Heart right ventricle (tissue), 16 donors: Measurements from ENCODE around the gene ATXN2. TPM values are rescaled to one million over a fixed set of nuclear protein-coding genes. Genes with fewer than 3 reads are reported as not detected.
"Not testable (repeated sequence)": the region's sequence is repeated elsewhere in the genome, so short reads cannot be mapped to it uniquely, and the experiment has no call there.

Experiments used
- ATAC-seq, 8 donors: fragments of 200-7000 bp; cut with Tn5 transposase; one replicate each; pipeline ENCODE4 v1.9.1; 2020; ENCODE audit warnings: mild to moderate bottlenecking in 8 of 8, moderate library complexity in 8 of 8, moderate number of reproducible peaks in 1 of 8
- DNase-seq, 2 donors: peaks; one replicate each; pipeline ENCODE4 v3.0.0-alpha.2; 2020
- H3K27ac ChIP-seq, 10 donors: fragments of 200-600 bp; sonication (generic) in 2 of 10; one replicate each; pipeline versions ENCODE4 v1.5.0 to v1.8.0; 2020 to 2022; ENCODE audit warnings: mild to moderate bottlenecking in 3 of 10
- H3K27me3 ChIP-seq, 7 donors: fragments of 200-600 bp; one replicate each; pipeline ENCODE4 v1.8.0; 2021 to 2022; ENCODE audit warnings: mild to moderate bottlenecking in 2 of 7
- H3K36me3 ChIP-seq, 9 donors: fragments of 200-600 bp; sonication (generic) in 1 of 9; one replicate each; pipeline versions ENCODE4 v1.5.0 to v1.8.0; 2020 to 2022; ENCODE audit warnings: mild to moderate bottlenecking in 2 of 9
- H3K4me1 ChIP-seq, 9 donors: fragments of 200-600 bp; sonication (generic) in 1 of 9; one replicate each; pipeline versions ENCODE4 v1.5.0 to v1.8.0; 2020 to 2022; ENCODE audit warnings: mild to moderate bottlenecking in 4 of 9
- H3K4me3 ChIP-seq, 10 donors: fragments of 200-600 bp; sonication (generic) in 2 of 10; one replicate each; pipeline versions ENCODE4 v1.5.0 to v1.8.0; 2020 to 2022; ENCODE audit warnings: mild to moderate bottlenecking in 7 of 10, moderate library complexity in 2 of 10
- H3K9me3 ChIP-seq, 11 donors: fragments of 200-600 bp in 10 of 11; sonication (generic) in 2 of 11; one replicate each; pipeline versions ENCODE4 v1.5.0 to v1.8.0; 2013 to 2022; ENCODE audit warnings: mild to moderate bottlenecking in 2 of 11, control low read depth in 1 of 11, moderate library complexity in 1 of 11
- CTCF ChIP-seq, 9 donors: fragments of 200-600 bp; sonication (generic) in 2 of 9; IDR thresholded peaks; one replicate each; pipeline versions ENCODE4 v1.5.0 to v1.8.0; 2021 to 2022; ENCODE audit warnings: antibody characterized with exemption in 9 of 9, mild to moderate bottlenecking in 5 of 9, moderate library complexity in 1 of 9
- WGBS, 2 donors: extraction: QIAGEN DNeasy Blood & Tissue Kit; methylation state at CpG; one replicate each; pipeline ENCODE4 v1.1.7; 2013; ENCODE audit warnings: inconsistent platforms in 1 of 2; 5-methylcytosine and 5-hydroxymethylcytosine counted together
- intact Hi-C, 10 donors: fragments of 100-400 bp; cut with DNase I; formaldehyde crosslinking; loops; one replicate each; pipeline versions ENCODE4 v1.11.1 to v1.14.2; 2022
- polyA plus RNA-seq, 2 donors: library from polyadenylated mRNA; stranded (reverse); fragments of 200-250 nt; gene quantifications; one replicate each; pipeline ENCODE4 v1.2.3, GENCODE V29; 2013
- total RNA-seq, 10 donors: library from RNA; stranded (reverse); fragmentation: NEBNext Ultra II Directional in 3 of 10; extraction: Animal tissue kit (Norgen Biotek cat#: 25700) in 3 of 10; gene quantifications; one replicate each; pipeline versions ENCODE4 v1.2.1 to v1.2.4, GENCODE V29; 2021 to 2023
- donor health status: Arrhythmogenic right ventricular cardiomyopathy.
- donor health status: ischemic (EF 13 %, LVEDD 7.1; RV severe dilation, severe dysfunction).
- donor health status: healthy with polysubstance abuse.
- donor health status: DM: no; HTN: yes; CAD: no.
- donor health status: DM: no; HTN: no; CAD: no.
- donor health status: ischemic (EF 25% LVEDD 6.9; RV normal size, moderate dysfunction).
- donor health status: ischemic (EF 25% LVEDD 5.7; RV mildly dilated, moderate dysfunction).
- donor health status: healthy.
- donor health status: DM: yes; HTN: yes; CAD: no.
- donor health status: Ischemic cardiomyopathy.
- donor health status: ischemic (EF 35%, LVEDD 5.7; RV mildly dilated, moderate dysfunction).
- donor health status: nonischemic (EF 11% LVEDD 7.7; RV severe dilation, severe dysfunction).
- donor health status: DM: yes; HTN: yes; CAD: no.
- donor health status: PGD.
- donor health status: ischemic (EF 29% LVEDD 5.4; RV normal size, mild dysfunction).
- donor health status: nonischemic (EF 23%, LVEDD 6.1; RV moderate dilation, normal function).

ATXN2 gene
- total and polyA plus RNA-seq, 12 donors, result 18.8 to 69.9 (median 55.0) TPM

GRCh38 chr12:111404362-111405148 is 194.6 kb downstream of the ATXN2 start:
- ATAC-seq, result peak in 4 of 8 donors; percentile 1 to 4 (median 2)
- intact Hi-C loops, result loop anchor here in 5 of 10 donors (2.0 to 5.0 kb wide), 2 partner anchors 43 to 46 kb away; no protein-coding TSS in a partner anchor

GRCh38 chr12:111402490-111402824 is 196.7 kb downstream of the ATXN2 start:
- H3K4me1 ChIP-seq, result peaks cover 6 to 66% (median 40%) of the 10 kb centered on the region in 9 donors
- H3K27ac ChIP-seq, result peak overlapping the region; percentile 75 to 100 (median 98)
- DNase-seq, H3K9me3 ChIP-seq, H3K36me3 ChIP-seq, intact Hi-C loops, H3K27me3 ChIP-seq, ATAC-seq: not testable (repeated sequence)
- H3K4me3 ChIP-seq, result peak overlapping the region in 4 of 10 donors; percentile 22 to 37 (median 30)
- 78 to 91% methylated on average over 9 of the region's 9 CpGs for WGBS, 2 donors

More at GRCh38 chr12:111404362-111405148, 194.6 kb downstream of the ATXN2 start:
- Histone ChIP-seq H3K4me3 (peak overlapping the region in 9 of 10 donors; percentile 82 to 97 (median 90)), H3K9me3 (no peaks in the 10 kb centered on the region), H3K4me1 (peaks cover 25 to 68% (median 60%) of the 10 kb centered on the region in 9 donors), H3K27ac (peak overlapping the region; percentile 20 to 100 (median 98)), H3K27me3 (no peaks in the 10 kb centered on the region), H3K36me3 (peaks cover 0 to 4% (median 0%) of the 10 kb centered on the region in 9 donors)
- DNase-seq, result no peak
- no peak for TF ChIP-seq CTCF (IDR thresholded peaks at IDR 0.05)
- 37 to 40% methylated on average over 21 of the region's 21 CpGs for WGBS, 2 donors

Other genes starting within 250 kb of the ATXN2 start
- 10 to 100 TPM; 11.9 to 41.6 (median 18.6) TPM for gene PHETA1, start 230.2 kb downstream of the ATXN2 start, total RNA-seq
- gene PHETA1, start 230.2 kb downstream of the ATXN2 start, polyA plus RNA-seq, result 10 to 100 TPM; 16.9 to 24.1 TPM
- gene SH2B3, start 193.4 kb downstream of the ATXN2 start, total RNA-seq, result 10 to 100 TPM; 29.8 to 61.4 (median 39.0) TPM
- gene SH2B3, start 193.4 kb downstream of the ATXN2 start, polyA plus RNA-seq, result 10 to 100 TPM in 1 of 2 donors, 1 to 10 TPM in 1; 9.9 to 11.5 TPM
- gene BRAP, start 86.6 kb upstream of the ATXN2 start, total RNA-seq, result 10 to 100 TPM; 10.6 to 18.5 (median 14.9) TPM
- 1 to 10 TPM; 5.9 to 7.8 TPM for gene BRAP, start 86.6 kb upstream of the ATXN2 start, polyA plus RNA-seq
- 10 to 100 TPM; 20.3 to 43.4 (median 35.6) TPM for gene ACAD10, start 86.7 kb upstream of the ATXN2 start, total RNA-seq
- 10 to 100 TPM in 1 of 2 donors, 1 to 10 TPM in 1; 7.8 to 35.5 TPM for gene ACAD10, start 86.7 kb upstream of the ATXN2 start, polyA plus RNA-seq
- 100 to 1,000 TPM; 240 to 403 (median 348) TPM for gene ALDH2, start 167.6 kb upstream of the ATXN2 start, total RNA-seq
- gene ALDH2, start 167.6 kb upstream of the ATXN2 start, polyA plus RNA-seq, result 100 to 1,000 TPM in 1 of 2 donors, 10 to 100 TPM in 1; 60.6 to 151 TPM
- gene MAPKAPK5, start 242.9 kb upstream of the ATXN2 start, total RNA-seq, result 10 to 100 TPM; 22.1 to 28.6 (median 23.6) TPM
- 10 to 100 TPM in 1 of 2 donors, 1 to 10 TPM in 1; 9.1 to 22.6 TPM for gene MAPKAPK5, start 242.9 kb upstream of the ATXN2 start, polyA plus RNA-seq